ENCODE measurements around the gene OR4D9.
"Not testable (repeated sequence)": the region's sequence is repeated elsewhere in the genome, so short reads cannot be mapped to it uniquely, and the experiment has no call there.

The OR4D9 gene

GRCh38 chr11:59510941-59511589, at the start of gene OR4D9:
Gene OR4D9 (plus strand): TSS chr11:59511539. CDS start chr11:59514913, 3,374 bp downstream.
- DNase-seq, result no peak

DNA sequence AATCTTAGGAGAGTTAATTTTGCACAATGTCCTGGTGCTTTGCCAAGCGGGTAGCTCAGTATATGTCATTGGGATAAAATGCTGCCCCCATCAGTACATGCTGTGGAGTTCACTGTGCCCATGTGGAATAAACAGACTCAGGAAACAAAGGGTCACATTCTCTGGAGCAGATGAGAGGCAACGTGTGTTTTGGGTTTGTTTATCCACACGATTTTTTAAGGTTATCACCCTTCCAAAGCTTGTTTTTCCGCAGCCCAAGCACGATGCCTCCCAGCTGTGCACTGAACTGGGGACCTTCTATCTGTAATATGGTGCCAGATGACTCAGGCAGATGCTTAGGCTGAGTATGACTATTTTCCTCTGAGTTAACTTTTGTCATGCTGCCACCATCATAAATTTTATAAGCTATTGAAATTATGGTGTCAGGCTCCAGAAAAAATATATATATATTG, 48.1 kb upstream of the OR4D9 start:
- DNase-seq, result no peak

- no peak for DNase-seq
These were observed 38.3 kb upstream of the OR4D9 start, which contains the start of gene OR4D10 for GRCh38 chr11:59473015-59473414. Gene OR4D10 (plus strand): TSS chr11:59473315. CDS start chr11:59477430, 4,115 bp downstream.

GRCh38 chr11:59475176-59475575, 36.2 kb upstream of the OR4D9 start:
- no peak for DNase-seq

GRCh38 chr11:59479906-59480305, 31.4 kb upstream of the OR4D9 start:
- DNase-seq, result no peak

- DNase-seq, result no peak
These were observed 31.0 kb upstream of the OR4D9 start for GRCh38 chr11:59480359-59480758.

DNA sequence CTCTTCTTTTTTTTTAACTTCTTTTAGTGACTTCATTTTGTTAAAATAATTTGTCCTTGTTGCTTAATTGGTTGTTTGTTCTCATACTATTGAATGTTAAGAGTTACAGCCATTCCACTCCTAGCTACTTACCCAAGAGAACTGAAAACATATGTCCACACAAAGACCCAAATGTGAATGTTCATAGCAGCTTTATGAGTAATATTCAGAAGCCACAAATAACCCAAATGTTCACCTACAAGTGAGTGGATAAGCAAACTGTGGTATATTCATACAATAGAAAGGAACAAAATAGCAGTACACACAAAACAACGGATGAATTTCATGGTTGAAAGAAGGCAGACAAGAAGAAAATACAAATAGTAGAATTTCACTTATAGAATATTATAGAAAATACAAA, 9.4 kb upstream of the OR4D9 start:
- no peak for DNase-seq

GRCh38 chr11:59503276-59503675, 8.1 kb upstream of the OR4D9 start, which contains the start of gene OR4D11:
Gene OR4D11 (plus strand): TSS chr11:59503576. CDS start chr11:59503576, 0 bp downstream.
- DNase-seq, result no peak

- DNase-seq, result no peak
These were observed 336 bp downstream of the OR4D9 start for GRCh38 chr11:59511675-59512074.

DNA sequence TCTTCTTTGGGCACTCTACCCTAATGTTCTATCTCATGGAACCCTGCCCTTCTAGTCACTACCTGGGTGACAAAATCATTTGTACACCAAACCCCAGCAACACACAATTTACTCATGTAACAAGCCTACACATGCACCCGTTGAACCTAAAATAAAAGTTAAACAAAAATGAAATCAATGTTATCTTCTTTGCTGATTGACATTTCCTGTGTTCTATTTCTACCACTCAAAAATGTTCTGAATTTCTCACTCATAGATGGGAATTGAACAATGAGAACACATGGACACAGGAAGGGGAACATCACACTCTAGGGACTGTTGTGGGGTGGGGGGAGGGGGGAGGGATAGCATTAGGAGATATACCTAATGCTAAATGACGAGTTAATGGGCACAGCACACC, 8.8 kb downstream of the OR4D9 start:
- not testable (repeated sequence) for DNase-seq

DNA sequence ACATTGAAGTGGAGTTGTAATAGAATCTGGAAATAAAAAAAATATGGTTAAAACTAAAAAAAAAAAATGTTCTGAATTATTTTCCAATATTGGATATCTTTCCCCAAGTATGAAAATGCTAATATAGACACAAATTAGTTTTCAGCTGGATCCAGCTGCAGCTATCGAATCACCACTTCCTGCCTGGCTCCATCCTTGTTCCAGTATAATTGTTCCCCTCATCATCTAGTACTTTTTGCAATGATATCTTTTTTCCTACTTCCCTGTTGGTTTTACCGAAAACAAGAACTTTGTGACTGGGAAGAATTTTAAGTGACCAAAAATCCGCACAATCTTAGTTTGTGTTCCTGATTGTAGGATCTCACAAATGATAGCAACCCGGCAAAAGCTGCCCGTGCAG, 9.4 kb downstream of the OR4D9 start:
- no peak for DNase-seq

DNA sequence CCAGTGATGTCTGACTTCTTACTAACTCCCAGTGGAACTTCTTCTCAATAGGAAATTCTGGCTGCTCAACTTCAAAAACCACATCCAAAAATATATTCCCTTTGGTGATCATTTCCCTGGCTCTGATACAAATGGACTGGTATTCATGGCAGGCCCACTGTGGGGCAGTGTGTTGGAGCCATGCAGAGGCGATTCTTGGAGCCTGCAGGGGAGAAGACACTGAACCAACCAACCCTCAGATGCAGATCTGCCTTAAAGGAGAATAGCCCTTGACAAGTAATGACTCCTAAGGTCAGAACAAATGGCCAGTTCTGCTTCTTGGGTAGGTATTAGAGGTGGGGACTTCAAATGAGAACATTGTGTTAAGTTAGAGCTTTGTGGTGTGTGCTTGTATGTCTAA, 12.2 kb downstream of the OR4D9 start:
- DNase-seq, result no peak

DNA sequence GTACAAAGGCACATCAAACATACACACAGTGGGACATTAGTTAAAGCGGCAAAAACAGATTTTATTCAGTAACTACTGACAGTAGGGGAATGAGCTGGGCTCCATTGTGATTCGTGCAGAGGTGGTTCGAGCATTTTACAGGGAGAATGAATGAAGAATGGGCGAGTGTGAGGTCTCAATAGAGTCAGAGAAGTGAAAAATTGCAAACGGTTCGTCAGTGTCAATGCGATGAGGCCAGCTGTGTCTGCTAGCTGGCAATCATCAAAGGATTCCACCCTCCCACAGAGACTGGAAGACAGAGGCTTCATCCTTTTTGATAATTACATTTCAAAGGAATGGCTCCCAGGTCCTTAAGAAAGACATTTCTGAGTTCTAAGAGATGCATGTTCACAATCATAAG, 17.4 kb downstream of the OR4D9 start:
- no peak for DNase-seq

DNA sequence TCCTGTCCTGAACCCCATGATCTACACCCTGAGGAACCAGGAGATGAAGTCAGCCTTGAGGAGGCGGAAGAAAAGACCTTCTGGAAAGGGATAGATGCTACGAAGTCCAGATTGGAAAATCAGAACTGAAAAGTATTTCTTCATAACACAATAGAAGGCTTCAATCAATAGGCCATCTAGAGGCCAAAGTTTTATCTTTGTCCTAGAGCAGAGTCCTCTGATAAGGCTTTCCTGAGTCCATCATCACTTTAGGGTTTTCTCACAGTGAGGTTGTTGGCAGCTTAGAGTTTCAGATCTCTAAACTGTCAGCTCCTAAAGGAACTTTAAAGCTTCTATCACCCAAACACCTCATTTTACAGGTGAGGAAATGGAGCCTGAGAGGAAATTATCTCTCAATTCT, 21.3 kb downstream of the OR4D9 start:
- DNase-seq, result no peak

DNA sequence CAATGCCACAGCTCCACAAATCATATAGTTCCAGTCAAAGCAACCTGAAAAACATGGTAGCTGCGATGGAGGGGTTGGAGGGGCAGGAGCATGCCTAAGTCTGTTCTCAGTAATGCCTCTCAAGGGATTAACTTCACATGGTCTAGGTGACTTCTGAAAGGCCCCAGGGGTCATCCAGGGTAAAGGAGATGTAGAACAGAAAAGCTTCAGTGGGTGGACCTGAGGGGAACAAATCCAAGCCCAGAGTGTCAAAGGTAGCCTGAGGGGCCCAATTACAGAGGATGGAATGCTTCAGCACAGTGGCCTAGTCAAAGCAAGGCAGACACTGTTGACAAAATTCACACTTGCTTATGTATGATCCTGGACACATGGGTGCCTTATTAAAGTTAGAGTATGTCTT, 23.3 kb downstream of the OR4D9 start:
- no peak for DNase-seq

- DNase-seq, result no peak
These were observed 30.9 kb downstream of the OR4D9 start for GRCh38 chr11:59542142-59542810.

DNA sequence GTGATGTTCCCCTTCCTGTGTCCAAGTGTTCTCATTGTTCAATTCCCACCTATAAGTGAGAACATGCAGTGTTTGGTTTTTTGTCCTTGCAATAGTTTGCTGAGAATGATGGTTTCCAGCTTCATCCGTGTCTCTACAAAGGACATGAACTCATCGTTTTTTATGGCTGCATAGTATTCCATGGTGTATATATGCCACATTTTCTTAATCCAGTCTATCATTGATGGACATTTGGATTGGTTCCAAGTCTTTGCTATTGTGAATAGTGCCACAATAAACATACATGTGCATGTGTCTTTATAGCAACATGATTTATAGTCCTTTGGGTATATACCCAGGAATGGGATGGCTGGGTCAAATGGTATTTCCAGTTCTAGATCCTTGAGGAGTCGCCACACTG, 32.4 kb downstream of the OR4D9 start:
- DNase-seq, result not testable (repeated sequence)

DNA sequence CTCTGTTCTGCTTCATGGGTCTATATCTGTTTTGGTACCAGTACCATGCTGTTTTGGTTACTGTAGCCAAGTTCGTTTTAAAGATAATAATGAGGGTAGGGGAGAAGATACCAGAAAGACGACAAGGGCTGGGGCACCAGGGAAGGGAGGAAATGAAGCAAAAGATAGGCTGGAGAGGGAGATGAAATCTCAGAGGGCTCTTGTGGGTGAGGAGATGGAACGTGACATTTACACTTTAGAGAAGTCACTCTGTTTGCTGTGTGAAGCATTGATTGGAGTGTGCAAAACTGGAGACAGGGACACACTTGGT, 33.5 kb downstream of the OR4D9 start:
- no peak for DNase-seq

GRCh38 chr11:59545179-59546020, 34.1 kb downstream of the OR4D9 start:
- DNase-seq, result no peak

DNA sequence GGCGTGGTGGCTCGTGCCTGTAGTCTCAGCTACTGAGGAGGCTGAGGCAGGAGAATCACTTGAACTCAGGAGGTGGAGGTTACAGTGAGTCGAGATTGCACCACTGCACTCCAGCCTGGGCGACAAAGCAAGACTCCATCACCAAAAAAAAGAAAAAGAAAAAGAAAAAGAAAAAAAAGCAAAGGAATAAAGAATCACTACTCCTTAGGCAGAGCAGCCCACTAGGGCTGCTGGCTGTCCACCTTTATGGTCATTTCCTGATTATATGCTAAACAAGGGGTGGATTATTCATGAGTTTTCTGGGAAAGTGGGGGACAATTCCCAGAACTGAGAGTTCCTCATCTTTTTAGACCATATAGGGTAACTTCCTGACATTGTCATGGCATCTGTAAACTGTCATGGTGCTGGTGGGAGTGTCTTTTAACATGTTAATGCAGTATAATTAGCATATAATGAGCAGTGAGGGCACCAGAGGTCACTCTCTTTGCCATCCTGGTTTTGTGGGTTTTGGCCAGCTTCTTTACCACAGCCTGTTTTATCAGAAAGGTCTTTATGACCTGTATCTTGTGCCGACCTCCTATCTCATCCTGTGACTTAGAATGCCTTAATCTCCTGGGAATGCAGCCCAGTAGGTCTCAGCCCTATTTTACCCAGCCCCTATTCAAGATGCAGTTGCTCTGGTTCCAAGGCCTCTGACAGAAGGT, 36.4 kb downstream of the OR4D9 start:
- DNase-seq, result not testable (repeated sequence)

DNA sequence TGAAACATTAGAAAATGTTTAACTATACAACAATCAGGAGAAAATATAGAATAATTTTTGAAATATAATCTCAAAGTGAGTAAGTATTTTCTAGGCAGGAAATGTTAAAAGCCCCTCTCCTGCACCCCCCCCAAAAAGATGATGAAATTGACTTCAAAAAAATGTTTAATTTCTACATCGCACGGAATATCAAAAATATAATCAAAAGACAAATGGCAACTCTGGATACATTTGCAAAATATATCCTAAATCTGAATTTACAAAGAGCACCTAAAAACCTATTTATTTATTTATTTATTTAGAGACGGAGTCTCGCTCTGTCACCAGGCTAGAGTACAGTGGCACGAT, 36.9 kb downstream of the OR4D9 start:
- DNase-seq, result no peak

DNA sequence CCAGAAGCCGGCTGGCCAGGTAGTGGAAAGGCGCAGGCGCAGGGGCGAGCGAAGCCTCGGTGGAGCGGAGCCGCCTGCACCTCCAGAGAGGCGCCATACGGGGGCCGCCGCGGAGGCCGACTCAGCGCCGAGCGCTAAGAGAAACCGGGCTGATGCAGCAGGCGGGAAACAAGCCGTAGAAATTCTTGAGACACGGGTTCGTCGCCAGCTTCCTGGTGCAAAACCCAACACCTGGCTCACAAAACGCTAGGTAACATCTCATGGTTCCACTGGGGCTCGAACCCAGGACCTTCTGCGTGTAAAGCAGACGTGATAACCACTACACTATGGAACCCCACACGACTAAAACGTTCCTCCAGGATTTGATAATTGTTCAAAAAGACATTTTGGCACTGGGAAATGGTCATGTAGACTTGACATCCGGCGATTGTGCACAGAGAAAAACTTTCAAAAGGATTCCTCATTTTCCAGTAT, 39.1 kb downstream of the OR4D9 start:
- DNase-seq, result peak; percentile 94

All from activated CD8-positive, alpha-beta memory T cell treated with anti-CD3 and anti-CD28 coated beads, Interleukin-2, amount 50 U/mL, for 48 hours (primary cell).